Measurements from ENCODE around the gene ARHGAP26. TPM values are rescaled to one million over a fixed set of nuclear protein-coding genes. Genes with fewer than 3 reads are reported as not detected.

The ARHGAP26 gene
- total RNA-seq, 2 experiments from 2014 or later, result 17.0 to 19.5 TPM

DNA sequence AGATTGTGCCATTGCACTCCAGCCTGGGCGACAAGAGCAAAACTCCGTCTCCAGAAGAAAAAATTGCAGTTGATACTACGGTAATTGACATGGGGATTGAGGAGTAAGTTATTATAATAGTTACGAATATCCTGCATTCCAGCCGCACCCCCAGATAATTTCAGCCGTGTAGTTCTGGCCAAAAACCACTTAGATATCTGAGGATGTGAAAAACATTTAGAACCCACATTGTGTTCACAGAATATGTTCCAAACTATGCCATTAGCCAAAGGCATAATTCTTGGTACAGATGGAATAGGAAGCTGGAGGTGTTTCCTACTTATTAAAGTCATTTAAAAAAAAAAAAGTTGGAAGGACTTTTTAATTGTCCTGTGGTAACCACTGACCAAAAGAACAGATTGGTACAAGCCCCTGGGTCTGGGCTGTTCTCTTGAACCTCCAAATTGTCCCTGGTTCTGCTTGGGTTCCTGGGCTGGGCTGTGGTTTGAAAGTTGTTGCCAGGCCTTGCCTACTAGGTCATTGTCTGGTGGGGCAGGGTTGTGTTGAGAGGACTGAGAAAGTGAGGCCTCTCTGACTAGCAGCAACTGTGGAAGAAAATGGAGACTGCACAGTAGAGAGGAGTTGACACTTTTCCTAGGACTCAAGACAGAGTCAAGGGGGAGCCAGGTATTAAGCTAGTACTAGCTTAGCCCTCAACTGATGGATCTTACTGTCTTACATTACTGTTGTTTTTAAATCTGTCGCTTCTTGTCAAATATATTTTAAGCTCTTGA is 434.5 kb downstream of the ARHGAP26 start:
- Mint-ChIP-seq H3K36me3 (ENCODE audit: low read depth) (peaks cover 6% of the 10 kb centered on the region), H3K9me3 (no peaks in the 10 kb centered on the region), H3K4me1 (ENCODE audit: low read depth) (peaks cover 5% of the 10 kb centered on the region), H3K27ac (no peak overlapping the region), H3K4me3 (no peak overlapping the region), H3K27me3 (ENCODE audit: low read depth) (no peaks in the 10 kb centered on the region)
- CTCF ChIA-PET, result no interaction called here
- intact Hi-C loops (cut with micrococcal nuclease), result no loop called here
- no peak for DNase-seq

DNA sequence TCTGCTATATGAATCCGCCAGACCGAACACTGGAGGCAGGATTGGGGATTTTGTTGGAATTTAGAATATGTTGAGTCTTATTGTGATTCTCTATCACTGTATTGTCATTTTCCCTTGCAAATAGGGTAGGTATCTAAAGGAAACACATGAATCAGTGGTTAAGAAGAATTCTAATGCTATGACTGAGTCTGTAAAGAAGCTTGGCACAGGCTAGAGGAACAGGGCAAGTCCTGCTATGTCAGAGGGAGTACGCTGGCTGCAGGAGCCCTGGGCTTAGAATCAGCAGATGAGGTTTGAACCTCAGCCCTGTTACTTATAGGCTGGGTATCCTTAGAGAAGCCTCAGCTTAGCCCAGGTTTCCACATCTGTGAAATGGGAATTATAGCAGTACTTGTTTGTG is 435.2 kb downstream of the ARHGAP26 start:
- CTCF ChIA-PET, result no interaction called here
- Mint-ChIP-seq H3K4me3 (no peak overlapping the region), H3K27ac (no peak overlapping the region), H3K4me1 (ENCODE audit: low read depth) (peaks cover 5% of the 10 kb centered on the region), H3K9me3 (no peaks in the 10 kb centered on the region), H3K27me3 (ENCODE audit: low read depth) (no peaks in the 10 kb centered on the region), H3K36me3 (ENCODE audit: low read depth) (peaks cover 8% of the 10 kb centered on the region)
- intact Hi-C loops (cut with micrococcal nuclease), result no loop called here
- no peak for DNase-seq

DNA sequence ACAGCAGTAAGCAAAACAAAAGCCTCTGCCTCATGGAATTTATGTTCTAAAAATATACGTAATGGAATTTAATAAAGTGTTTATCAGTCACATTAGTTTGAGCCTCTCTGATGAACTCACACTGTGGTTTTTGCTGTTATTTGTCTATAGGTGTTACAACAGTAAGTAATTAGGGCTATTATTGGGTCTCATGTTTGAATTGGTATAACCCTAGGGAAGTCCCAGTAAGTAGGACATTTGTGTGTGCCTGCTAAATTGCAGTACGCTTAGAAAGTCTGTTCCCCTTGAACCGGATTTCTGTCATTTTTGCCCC is 435.7 kb downstream of the ARHGAP26 start:
- H3K9me3 Mint-ChIP-seq, result no peaks in the 10 kb centered on the region
- H3K36me3 Mint-ChIP-seq (ENCODE audit: low read depth), result peaks cover 8% of the 10 kb centered on the region

DNA sequence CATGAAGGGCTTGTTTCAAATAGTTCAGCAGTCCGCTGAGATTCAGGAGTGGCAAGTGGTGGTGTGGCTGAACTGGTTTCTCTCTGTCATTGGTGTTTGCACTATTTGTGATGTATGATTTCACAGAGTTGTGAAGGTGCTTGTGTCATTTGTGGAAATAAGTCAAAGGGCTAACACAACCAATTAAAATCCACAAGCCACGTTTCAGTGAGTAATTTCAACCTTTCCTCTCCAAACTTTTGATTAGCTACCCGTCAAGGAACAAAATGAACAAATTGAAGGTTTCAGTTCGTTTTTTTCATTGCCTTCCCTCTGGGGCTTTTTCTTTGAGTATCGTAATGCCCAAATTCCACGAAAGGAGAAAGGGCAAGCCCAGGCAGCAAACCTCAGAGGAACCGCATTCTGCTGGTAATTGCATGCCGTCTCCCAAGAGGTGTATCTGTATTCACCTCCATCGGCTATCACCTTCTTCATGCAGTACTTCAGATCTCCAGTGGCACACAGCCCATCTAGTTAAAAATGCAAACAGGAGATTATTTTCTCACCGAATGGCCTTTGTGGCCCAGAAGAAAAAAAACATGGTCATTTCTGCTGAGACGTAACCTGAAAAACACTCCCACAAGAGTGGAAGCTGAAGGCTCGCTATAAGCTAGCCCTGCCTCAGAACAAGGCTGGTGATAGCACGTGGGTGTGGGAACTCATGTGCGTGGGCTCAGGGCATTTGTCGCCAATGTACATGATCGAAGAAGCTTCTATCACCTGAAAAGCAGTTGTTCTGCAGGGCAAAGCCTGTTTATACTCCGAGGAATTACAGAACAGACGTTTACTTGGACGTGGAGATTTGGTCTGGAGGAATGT is 436.2 kb downstream of the ARHGAP26 start:
- no peak for DNase-seq
- H3K27ac Mint-ChIP-seq, result no peak overlapping the region
- CTCF ChIA-PET, result no interaction called here

More for the DNA sequence above, 435.7 kb downstream of the ARHGAP26 start:
- CTCF ChIA-PET, result no interaction called here
- Mint-ChIP-seq H3K4me3 (no peak overlapping the region), H3K4me1 (ENCODE audit: low read depth) (peaks cover 5% of the 10 kb centered on the region), H3K27me3 (ENCODE audit: low read depth) (no peaks in the 10 kb centered on the region), H3K27ac (no peak overlapping the region)
- intact Hi-C loops (cut with micrococcal nuclease), result no loop called here
- DNase-seq, result no peak

DNA sequence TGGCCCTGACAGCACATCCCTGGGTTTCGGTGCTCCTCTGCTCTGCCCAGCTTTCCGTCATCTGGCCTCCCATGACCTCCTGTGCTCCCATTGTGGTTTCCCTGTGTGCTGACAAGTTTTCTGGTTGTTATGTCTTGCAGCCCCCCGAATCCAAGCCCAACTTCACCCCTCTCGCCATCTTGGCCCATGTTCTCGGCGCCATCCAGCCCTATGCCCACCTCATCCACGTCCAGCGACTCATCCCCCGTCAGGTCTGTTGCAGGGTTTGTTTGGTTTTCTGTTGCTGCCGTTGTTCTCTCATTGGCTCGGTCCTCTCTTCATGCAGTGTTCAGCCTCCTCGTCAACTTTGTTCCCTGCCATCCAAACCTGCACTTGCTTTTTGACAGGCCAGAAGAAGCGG is 436.9 kb downstream of the ARHGAP26 start:
- Mint-ChIP-seq H3K36me3 (ENCODE audit: low read depth) (peaks cover 8% of the 10 kb centered on the region), H3K9me3 (no peaks in the 10 kb centered on the region), H3K4me3 (no peak overlapping the region), H3K4me1 (ENCODE audit: low read depth) (peaks cover 5% of the 10 kb centered on the region), H3K27ac (no peak overlapping the region), H3K27me3 (ENCODE audit: low read depth) (no peaks in the 10 kb centered on the region)
- DNase-seq, result no peak
- intact Hi-C loops (cut with micrococcal nuclease), result no loop called here
- CTCF ChIA-PET, result no interaction called here

More for the DNA sequence above, 436.2 kb downstream of the ARHGAP26 start:
- peaks cover 5% of the 10 kb centered on the region for H3K4me1 Mint-ChIP-seq (ENCODE audit: low read depth)
- intact Hi-C loops (cut with micrococcal nuclease), result no loop called here
- no peak overlapping the region for H3K4me3 Mint-ChIP-seq
- no peaks in the 10 kb centered on the region for H3K27me3 Mint-ChIP-seq (ENCODE audit: low read depth)
- no peaks in the 10 kb centered on the region for H3K9me3 Mint-ChIP-seq
- H3K36me3 Mint-ChIP-seq (ENCODE audit: low read depth), result peaks cover 8% of the 10 kb centered on the region

DNA sequence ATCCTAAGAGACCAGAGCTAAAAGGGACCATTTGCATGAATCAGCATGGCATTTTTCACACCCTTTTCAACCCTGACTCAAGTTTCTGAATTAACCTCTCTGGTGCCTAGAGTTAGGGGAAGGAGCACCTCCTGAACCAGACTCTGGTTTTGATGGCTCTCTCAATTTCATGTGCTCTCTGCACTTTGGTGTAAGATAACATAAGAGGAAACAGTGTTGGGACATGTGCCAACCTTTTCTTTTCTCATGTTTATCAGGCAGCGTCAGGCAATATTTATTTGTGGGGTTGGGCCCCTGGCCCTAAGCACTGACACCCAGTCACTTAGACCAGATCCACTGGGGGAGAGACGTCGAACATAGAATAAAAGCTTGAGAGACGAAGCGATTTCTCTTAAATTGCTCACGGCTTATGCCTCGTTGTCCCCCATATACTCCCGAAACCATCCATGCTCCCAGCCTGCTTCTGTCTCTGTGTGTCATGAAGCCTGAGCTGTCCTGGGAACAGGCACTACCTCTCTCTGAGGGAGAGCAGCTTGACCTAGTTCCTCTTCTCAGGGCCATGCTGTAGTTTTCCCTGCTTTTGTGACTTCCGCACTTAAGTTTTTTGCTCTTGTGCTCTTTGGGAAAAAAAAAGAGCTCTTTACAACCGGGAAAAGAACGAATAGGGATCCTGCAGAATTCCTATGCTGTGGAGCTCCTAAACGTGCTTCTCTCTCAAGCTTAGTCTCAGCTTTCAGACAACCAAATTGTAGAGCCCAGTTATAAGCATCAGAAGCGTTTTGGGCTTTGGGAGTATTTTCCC is 437.6 kb downstream of the ARHGAP26 start:
- Mint-ChIP-seq H3K4me1 (ENCODE audit: low read depth) (peaks cover 5% of the 10 kb centered on the region), H3K9me3 (no peaks in the 10 kb centered on the region), H3K27me3 (ENCODE audit: low read depth) (no peaks in the 10 kb centered on the region), H3K4me3 (no peak overlapping the region), H3K27ac (no peak overlapping the region), H3K36me3 (ENCODE audit: low read depth) (peaks cover 5% of the 10 kb centered on the region)
- DNase-seq, result no peak
- intact Hi-C loops (cut with micrococcal nuclease), result no loop called here
- CTCF ChIA-PET, result interaction anchor here (0.6 to 1.0 kb wide), 3 partner anchors 83 to 196 kb away, joined by 3 to 4 read pairs (median 3); partner anchors contain the start of gene NR3C1

DNA sequence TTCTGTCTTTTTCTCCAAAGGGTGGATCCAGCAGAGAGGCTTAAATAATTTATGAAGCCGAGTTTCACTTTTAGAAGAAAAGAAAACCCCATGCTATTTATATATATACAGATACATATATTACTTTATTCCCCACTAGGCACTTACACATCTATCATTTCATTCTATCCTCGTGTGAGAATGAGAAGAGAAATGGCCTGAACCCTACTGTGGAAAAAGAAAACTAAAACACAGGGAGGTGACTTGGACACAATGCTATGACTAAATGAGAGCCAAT is 438.1 kb downstream of the ARHGAP26 start:
- intact Hi-C loops (cut with micrococcal nuclease), result no loop called here
- CTCF ChIA-PET, result interaction anchor here (0.6 to 1.0 kb wide), 3 partner anchors 82 to 195 kb away, joined by 3 to 4 read pairs (median 3); partner anchors contain the start of gene NR3C1
- Mint-ChIP-seq H3K36me3 (ENCODE audit: low read depth) (peaks cover 4% of the 10 kb centered on the region), H3K27me3 (ENCODE audit: low read depth) (no peaks in the 10 kb centered on the region), H3K9me3 (no peaks in the 10 kb centered on the region), H3K27ac (no peak overlapping the region), H3K4me3 (no peak overlapping the region), H3K4me1 (ENCODE audit: low read depth) (peaks cover 5% of the 10 kb centered on the region)
- DNase-seq, result no peak

DNA sequence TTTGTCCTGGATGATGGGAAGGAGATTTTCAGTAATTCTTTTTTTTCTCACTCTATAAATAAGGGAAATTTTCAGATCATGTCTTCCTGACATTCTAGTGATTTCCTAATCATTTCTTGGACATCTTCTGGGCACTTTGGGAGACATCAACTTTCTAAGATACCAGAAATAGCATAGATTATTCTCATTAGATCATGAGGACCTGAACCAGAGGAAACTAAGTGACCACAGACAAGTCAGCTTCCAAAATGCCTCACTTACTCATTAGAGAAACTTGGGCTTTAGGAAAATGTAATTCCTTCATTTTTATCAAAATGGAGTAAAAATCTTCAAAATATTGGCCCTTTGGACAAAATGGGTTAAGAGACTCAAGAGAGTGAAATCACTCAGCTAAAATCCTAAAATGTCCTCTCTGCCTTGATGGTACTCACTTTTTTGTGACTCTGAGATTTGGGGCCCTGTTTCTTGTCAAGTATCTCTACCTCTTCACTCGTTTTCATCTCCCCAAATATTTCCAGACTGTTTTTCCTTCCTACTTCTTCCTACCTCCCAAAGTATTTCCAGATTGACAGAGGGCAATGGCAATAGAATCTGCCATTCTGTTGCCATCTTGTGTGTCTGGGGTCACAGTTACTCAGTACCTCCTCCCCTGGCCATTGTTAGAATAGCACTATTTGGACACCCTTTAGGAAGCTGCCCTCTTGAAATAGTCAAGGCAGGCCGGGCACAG is 438.8 kb downstream of the ARHGAP26 start:
- H3K4me1 Mint-ChIP-seq (ENCODE audit: low read depth), result peaks cover 10% of the 10 kb centered on the region
- H3K27me3 Mint-ChIP-seq (ENCODE audit: low read depth), result no peaks in the 10 kb centered on the region
- H3K27ac Mint-ChIP-seq, result no peak overlapping the region
- CTCF ChIA-PET, result interaction anchor here (0.6 to 0.8 kb wide), 2 partner anchors 196 to 207 kb away, joined by 3 read pairs; no protein-coding TSS in a partner anchor
- no peak for DNase-seq
- H3K9me3 Mint-ChIP-seq, result no peaks in the 10 kb centered on the region
- H3K4me3 Mint-ChIP-seq, result no peak overlapping the region
- intact Hi-C loops (cut with micrococcal nuclease), result no loop called here
- peaks cover 5% of the 10 kb centered on the region for H3K36me3 Mint-ChIP-seq (ENCODE audit: low read depth)

DNA sequence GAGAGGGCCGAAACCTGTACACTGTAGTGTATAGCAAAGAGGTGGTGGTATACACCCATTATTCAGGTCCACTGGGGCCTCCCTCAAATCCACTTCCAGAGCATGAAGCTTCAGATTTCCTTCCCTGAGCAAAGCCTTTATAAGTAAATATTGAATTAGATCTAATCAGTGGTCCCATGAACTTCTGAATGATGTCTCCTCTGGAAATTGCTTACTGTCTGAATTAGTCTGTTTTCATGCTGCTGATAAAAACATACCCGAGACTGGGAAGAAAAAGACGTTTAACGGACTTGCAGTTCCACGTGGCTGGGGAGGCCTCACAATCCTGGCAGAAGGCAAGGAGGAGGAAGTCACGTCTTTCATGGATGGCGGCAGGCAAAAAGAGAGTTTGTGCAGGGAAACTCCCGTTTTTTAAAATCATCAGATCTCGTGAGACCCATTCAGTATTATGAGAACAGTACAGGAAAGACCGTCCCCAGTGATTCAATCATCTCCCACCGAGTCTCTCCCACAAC is 439.8 kb downstream of the ARHGAP26 start:
- Mint-ChIP-seq H3K9me3 (no peaks in the 10 kb centered on the region), H3K27ac (no peak overlapping the region), H3K36me3 (ENCODE audit: low read depth) (peaks cover 5% of the 10 kb centered on the region), H3K27me3 (ENCODE audit: low read depth) (no peaks in the 10 kb centered on the region), H3K4me3 (no peak overlapping the region), H3K4me1 (ENCODE audit: low read depth) (peaks cover 12% of the 10 kb centered on the region)
- DNase-seq, result no peak
- intact Hi-C loops (cut with micrococcal nuclease), result no loop called here
- CTCF ChIA-PET, result no interaction called here

DNA sequence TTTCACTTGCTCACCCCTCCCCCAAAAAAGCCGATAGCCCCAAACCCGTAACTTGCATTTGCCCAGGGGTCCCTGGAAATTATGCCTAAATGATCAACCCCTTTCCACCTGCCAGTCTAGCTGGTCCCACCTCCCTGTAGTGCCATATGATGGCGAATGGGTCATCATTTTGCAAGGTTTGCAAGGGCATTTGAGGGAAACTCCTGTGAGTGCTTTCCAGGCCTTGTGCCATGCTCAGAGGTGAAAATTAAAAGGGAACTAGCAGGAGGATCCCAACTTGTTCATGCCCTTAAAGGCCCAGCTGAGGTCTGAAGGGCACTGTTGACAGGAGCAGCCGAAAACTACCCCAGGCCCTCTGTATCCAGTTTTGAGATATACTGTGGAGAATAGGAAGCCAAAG is 440.4 kb downstream of the ARHGAP26 start:
- intact Hi-C loops (cut with micrococcal nuclease), result no loop called here
- CTCF ChIA-PET, result no interaction called here
- DNase-seq, result no peak
- peaks cover 12% of the 10 kb centered on the region for H3K4me1 Mint-ChIP-seq (ENCODE audit: low read depth)
- H3K4me3 Mint-ChIP-seq, result no peak overlapping the region
- H3K27ac Mint-ChIP-seq, result no peak overlapping the region
- no peaks in the 10 kb centered on the region for H3K9me3 Mint-ChIP-seq
- H3K27me3 Mint-ChIP-seq (ENCODE audit: low read depth), result no peaks in the 10 kb centered on the region
- peaks cover 9% of the 10 kb centered on the region for H3K36me3 Mint-ChIP-seq (ENCODE audit: low read depth)

DNA sequence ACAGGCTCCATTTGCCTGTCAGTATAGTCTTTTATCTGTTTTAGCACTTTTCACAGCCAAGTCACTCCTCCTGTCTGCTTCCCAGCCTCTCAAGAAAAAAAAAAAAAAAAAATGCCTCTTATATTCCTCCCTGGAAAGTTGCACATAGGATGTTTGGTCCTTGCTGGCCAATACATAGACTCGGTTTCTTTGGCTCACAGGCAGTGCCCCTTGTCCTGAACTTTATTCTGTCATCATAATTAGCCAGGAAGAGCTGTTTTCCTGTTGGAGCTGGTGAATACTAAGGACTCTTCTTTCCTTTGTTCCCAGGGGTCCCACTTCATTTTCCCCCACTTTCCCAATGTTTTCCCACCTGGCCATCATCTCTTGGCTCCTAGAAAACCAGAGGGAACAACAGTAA is 442.1 kb downstream of the ARHGAP26 start:
- no peaks in the 10 kb centered on the region for H3K9me3 Mint-ChIP-seq
- H3K4me1 Mint-ChIP-seq (ENCODE audit: low read depth), result peaks cover 16% of the 10 kb centered on the region
- no peak for DNase-seq
- H3K4me3 Mint-ChIP-seq, result no peak overlapping the region
- peaks cover 15% of the 10 kb centered on the region for H3K36me3 Mint-ChIP-seq (ENCODE audit: low read depth)
- no peaks in the 10 kb centered on the region for H3K27me3 Mint-ChIP-seq (ENCODE audit: low read depth)
- no peak overlapping the region for H3K27ac Mint-ChIP-seq
- CTCF ChIA-PET, result no interaction called here
- intact Hi-C loops (cut with micrococcal nuclease), result no loop called here
